ENCODE data around the gene PHPT1.

Gene PHPT1

DNA sequence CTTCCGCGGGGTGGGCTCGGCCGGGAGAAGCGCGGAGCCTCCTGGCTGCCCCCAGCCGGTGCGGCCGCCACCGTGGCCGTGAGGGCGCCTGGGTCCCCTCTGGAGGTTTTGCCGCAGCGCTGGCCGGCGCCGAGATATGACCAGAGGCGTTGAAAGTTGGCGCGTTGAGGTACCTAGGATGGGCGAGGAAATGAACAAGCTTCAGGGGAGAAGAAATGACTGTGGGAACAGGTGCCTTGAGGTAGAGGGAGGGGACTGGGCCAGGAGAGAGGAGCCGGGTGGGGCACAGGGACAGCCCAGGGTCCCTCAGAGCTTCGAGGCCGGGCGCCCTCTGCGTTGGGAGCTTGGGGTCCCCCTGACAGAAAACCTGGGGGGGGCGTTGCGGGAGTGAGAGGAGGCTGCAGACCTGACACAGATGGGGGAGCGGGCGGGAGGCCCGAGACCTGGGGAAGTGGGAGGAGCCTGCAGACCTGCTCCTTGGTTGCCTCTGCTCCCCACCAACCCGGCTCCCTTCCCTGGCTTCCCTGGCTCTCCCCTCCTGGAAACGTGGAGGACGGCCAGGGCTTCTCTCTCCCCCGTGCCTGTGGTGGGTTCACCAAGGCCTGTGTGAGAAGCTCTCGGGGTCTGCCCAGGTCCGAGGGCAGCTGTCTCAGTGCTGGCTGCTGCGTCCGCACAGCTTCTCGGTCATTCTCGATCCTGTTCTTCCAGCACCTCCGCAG is 27.2 kb upstream of the PHPT1 start:
- peaks cover 28% of the 10 kb centered on the region for H3K4me1 Mint-ChIP-seq
- no peak overlapping the region for H3K4me3 Mint-ChIP-seq
- H3K9me3 Mint-ChIP-seq = peaks cover 4% of the 10 kb centered on the region
- H3K27me3 Mint-ChIP-seq (ENCODE audit: low read depth, poor library complexity) = peaks cover 27% of the 10 kb centered on the region
- H3K27ac Mint-ChIP-seq = no peak overlapping the region
- TF ChIP-seq, protein P1, sequence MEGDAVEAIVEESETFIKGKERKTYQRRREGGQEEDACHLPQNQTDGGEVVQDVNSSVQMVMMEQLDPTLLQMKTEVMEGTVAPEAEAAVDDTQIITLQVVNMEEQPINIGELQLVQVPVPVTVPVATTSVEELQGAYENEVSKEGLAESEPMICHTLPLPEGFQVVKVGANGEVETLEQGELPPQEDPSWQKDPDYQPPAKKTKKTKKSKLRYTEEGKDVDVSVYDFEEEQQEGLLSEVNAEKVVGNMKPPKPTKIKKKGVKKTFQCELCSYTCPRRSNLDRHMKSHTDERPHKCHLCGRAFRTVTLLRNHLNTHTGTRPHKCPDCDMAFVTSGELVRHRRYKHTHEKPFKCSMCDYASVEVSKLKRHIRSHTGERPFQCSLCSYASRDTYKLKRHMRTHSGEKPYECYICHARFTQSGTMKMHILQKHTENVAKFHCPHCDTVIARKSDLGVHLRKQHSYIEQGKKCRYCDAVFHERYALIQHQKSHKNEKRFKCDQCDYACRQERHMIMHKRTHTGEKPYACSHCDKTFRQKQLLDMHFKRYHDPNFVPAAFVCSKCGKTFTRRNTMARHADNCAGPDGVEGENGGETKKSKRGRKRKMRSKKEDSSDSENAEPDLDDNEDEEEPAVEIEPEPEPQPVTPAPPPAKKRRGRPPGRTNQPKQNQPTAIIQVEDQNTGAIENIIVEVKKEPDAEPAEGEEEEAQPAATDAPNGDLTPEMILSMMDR (IDR thresholded peaks at IDR 0.05) = no peak
- DNase-seq = no peak
- H3K36me3 Mint-ChIP-seq (ENCODE audit: low read depth) = peaks cover 41% of the 10 kb centered on the region

DNA sequence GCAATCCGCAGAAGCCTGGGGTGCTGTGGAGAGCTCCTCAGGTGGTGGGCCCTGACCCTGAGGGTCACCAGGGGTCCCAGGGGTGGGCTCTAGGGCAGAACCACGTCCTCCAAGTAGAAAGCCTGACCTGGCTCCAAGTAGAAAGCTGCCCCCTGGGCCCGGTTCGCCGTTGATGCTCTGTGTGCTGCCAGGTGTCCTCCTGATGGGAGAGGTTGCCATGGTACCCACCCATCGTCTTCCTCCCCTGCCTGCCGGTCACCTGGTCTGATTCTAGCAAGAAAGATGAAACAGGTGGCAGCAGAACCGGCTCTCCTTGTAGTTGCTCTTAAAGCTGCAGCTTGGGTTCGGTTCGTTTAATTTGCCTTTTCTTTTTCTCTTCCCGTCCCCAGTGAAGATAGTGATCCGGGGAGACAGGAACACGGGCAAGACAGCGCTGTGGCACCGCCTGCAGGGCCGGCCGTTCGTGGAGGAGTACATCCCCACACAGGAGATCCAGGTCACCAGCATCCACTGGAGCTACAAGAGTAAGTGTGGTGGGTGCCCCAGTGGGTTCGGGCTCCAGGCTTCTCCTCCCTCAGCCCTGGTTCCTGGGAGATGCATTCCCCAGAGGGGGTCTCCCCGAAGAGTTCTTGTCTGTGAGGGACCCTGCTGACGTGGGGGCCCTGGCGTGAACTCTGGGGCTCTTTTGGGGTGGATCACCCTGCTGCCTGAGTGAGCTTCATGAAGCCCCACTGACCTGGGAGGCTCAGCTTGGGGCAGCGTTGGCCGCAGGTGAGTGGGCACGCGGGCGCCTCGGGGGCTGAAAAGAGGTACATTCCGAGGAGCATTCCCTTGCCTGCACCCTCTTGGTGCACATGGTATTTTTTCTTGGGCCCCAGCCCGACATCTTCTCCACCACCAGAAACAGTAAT is 25.8 kb upstream of the PHPT1 start:
- Mint-ChIP-seq H3K36me3 (ENCODE audit: low read depth) (peaks cover 28% of the 10 kb centered on the region), H3K27me3 (ENCODE audit: low read depth, poor library complexity) (peaks cover 24% of the 10 kb centered on the region), H3K27ac (no peak overlapping the region), H3K4me3 (no peak overlapping the region), H3K4me1 (peaks cover 28% of the 10 kb centered on the region), H3K9me3 (peaks cover 3% of the 10 kb centered on the region)
- no peak for DNase-seq
- TF ChIP-seq, protein P1 (IDR thresholded peaks at IDR 0.05) = no peak

DNA sequence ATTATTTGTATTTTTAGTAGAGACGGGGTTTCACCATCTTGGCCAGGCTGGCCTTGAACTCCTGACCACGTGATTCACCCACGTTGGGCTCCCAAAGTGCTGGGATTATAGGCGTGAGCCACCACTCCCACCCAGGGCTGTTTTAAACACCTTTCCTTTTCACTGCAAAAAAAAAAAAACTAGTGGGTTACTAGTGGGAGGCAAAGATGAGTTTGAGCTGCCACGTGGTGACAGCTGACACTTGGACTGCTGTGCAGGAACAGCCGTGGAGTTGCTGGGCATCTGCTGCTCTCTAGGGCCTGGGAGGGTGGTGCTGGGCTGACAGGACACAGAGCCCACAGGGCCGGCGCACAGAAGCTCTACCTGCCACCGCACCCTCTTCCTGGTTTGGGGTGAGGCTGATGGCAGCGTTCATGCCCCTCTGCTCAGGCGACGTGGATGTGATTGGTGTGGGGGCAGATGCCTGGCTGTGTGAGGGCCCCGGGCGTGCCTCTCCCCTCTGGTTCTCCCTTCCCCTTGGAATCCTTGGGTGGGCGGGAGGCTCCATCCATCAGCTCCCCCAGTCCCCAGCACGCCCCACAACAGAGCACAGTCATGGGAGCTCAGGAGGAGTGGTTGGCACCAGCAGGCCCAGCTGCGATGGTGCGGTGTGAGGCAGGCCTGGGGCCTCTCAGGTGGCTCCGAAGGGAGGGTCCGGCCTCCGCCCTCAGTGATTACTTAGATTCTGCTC is 24.5 kb upstream of the PHPT1 start:
- Mint-ChIP-seq H3K4me1 (peaks cover 23% of the 10 kb centered on the region), H3K4me3 (no peak overlapping the region), H3K27me3 (ENCODE audit: low read depth, poor library complexity) (peaks cover 14% of the 10 kb centered on the region), H3K9me3 (no peaks in the 10 kb centered on the region), H3K36me3 (ENCODE audit: low read depth) (peaks cover 17% of the 10 kb centered on the region), H3K27ac (no peak overlapping the region)
- TF ChIP-seq, protein P1 (IDR thresholded peaks at IDR 0.05) = no peak
- no peak for DNase-seq

DNA sequence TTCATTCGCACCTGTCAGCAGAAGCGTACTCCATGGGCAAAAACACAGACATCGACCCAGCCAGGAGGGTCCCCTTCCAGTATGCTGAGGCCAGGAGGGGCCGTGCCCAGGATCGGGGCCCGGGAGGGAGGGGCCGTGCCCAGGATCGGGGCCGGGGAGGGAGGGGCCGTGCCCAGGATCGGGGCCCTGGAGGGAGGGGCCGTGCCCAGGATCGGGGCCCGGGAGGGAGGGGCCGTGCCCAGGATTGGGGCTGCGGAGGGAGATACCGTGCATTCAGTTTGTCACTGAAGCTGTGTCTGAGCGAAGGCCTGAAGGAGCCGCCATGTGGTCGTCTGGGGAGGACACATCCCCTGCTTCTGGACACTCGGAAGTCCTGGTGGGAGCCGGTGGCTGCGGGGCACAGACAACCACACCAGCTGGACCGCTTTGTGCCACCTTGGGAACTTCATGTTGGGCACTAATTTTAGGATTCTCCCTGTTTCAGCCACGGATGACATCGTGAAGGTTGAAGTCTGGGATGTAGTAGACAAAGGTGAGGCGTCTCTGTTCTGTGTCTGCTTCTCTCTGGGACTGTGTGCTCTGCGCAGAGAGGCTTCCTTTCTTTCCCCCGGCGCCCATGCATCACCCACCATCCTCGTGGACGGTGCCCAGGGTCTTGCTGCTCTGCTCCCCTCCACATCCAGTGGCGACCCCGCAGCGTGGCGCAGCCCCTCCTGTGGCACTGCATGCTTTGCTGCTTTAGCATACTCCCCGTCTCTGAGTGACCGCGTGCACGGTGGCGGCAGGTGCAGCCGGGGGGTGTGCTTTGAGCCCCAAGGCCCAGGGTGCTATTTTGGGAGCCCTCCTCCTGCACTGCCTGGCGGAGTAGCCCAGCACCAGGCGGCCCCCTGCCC is 23.7 kb upstream of the PHPT1 start:
- Mint-ChIP-seq H3K27ac (no peak overlapping the region), H3K4me1 (peaks cover 21% of the 10 kb centered on the region), H3K4me3 (no peak overlapping the region), H3K9me3 (no peaks in the 10 kb centered on the region), H3K27me3 (ENCODE audit: low read depth, poor library complexity) (peaks cover 6% of the 10 kb centered on the region), H3K36me3 (ENCODE audit: low read depth) (peaks cover 16% of the 10 kb centered on the region)
- TF ChIP-seq, protein P1 (IDR thresholded peaks at IDR 0.05) = no peak
- DNase-seq = no peak

DNA sequence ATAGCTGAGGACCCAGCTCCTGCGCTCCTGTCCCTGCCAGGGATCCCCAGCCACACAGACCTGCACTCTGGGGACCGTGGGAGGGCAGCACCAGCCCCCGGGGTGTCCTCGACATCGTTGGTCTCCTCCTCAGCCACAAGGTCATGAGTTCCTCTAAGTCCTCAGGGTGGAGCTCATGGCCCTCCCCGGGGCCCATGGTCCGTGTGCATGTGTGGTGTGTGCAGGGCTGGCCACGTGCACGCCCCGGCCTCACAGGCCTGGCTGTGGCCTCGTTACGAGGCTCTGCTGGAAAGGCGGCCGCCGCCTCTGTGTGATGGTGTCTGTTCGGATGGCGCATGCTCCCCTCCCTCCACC is 23.0 kb upstream of the PHPT1 start:
- Mint-ChIP-seq H3K36me3 (ENCODE audit: low read depth) (peaks cover 10% of the 10 kb centered on the region), H3K9me3 (no peaks in the 10 kb centered on the region), H3K27me3 (ENCODE audit: low read depth, poor library complexity) (peaks cover under 1% of the 10 kb centered on the region), H3K4me1 (peaks cover 15% of the 10 kb centered on the region), H3K27ac (no peak overlapping the region), H3K4me3 (no peak overlapping the region)
- TF ChIP-seq, protein P1 (IDR thresholded peaks at IDR 0.05) = no peak
- no peak for DNase-seq

Measured in nephron progenitor cell (in vitro differentiated cells).